Suprapubic skin (tissue), 3 donors: Measurements from ENCODE around the gene NFIC.

Source experiments
- POLR2AphosphoS5 ChIP-seq, 3 donors: sonication (generic); formaldehyde crosslinking; IDR thresholded peaks; one replicate each; pipeline ENCODE4 v1.6.1; 2017; ENCODE audit warnings: antibody characterized with exemption in 3 of 3
- TF ChIP-seq, protein P1 (sequence below), 2 donors: fragments of 200-600 bp in 1 of 2; fragments of 450-650 bp in 1 of 2; sonication (generic) in 1 of 2; IDR thresholded peaks; one replicate each; pipeline ENCODE4 v1.5.1; 2016 to 2019; ENCODE audit warnings: antibody characterized with exemption in 2 of 2, mild to moderate bottlenecking in 1 of 2, moderate library complexity in 1 of 2

DNA sequence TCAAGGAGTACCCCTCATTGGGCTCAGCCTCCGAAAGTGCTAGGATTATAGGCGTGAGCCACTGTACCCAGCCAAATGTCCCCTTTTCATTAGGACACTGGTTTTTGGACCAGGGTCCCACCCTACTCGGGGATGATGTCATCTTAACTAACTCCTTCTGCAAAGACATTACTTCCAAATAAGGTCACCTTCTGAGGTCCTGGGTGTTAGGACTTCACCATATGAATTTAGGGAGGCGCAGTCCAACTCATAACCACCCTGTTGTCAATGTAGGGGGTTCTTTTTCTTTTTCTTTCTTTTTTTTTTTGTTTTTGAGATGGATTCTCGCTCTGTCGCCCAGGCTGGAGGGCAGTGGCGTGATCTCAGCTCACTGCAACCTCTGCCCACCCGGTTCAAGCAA, 32.7 kb upstream of the NFIC start:
- TF ChIP-seq, protein P1, sequence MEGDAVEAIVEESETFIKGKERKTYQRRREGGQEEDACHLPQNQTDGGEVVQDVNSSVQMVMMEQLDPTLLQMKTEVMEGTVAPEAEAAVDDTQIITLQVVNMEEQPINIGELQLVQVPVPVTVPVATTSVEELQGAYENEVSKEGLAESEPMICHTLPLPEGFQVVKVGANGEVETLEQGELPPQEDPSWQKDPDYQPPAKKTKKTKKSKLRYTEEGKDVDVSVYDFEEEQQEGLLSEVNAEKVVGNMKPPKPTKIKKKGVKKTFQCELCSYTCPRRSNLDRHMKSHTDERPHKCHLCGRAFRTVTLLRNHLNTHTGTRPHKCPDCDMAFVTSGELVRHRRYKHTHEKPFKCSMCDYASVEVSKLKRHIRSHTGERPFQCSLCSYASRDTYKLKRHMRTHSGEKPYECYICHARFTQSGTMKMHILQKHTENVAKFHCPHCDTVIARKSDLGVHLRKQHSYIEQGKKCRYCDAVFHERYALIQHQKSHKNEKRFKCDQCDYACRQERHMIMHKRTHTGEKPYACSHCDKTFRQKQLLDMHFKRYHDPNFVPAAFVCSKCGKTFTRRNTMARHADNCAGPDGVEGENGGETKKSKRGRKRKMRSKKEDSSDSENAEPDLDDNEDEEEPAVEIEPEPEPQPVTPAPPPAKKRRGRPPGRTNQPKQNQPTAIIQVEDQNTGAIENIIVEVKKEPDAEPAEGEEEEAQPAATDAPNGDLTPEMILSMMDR (IDR thresholded peaks at IDR 0.05): no peak
- TF ChIP-seq POLR2AphosphoS5 (IDR thresholded peaks at IDR 0.05): no peak
